Measurements from ENCODE around the gene DCXR.

Gene DCXR

GRCh38 chr17:81996232-81996756 is 41.2 kb downstream of the DCXR start:
- no peak for DNase-seq

GRCh38 chr17:81995463-81996231 is 41.9 kb downstream of the DCXR start:
- no peak for DNase-seq

DNA sequence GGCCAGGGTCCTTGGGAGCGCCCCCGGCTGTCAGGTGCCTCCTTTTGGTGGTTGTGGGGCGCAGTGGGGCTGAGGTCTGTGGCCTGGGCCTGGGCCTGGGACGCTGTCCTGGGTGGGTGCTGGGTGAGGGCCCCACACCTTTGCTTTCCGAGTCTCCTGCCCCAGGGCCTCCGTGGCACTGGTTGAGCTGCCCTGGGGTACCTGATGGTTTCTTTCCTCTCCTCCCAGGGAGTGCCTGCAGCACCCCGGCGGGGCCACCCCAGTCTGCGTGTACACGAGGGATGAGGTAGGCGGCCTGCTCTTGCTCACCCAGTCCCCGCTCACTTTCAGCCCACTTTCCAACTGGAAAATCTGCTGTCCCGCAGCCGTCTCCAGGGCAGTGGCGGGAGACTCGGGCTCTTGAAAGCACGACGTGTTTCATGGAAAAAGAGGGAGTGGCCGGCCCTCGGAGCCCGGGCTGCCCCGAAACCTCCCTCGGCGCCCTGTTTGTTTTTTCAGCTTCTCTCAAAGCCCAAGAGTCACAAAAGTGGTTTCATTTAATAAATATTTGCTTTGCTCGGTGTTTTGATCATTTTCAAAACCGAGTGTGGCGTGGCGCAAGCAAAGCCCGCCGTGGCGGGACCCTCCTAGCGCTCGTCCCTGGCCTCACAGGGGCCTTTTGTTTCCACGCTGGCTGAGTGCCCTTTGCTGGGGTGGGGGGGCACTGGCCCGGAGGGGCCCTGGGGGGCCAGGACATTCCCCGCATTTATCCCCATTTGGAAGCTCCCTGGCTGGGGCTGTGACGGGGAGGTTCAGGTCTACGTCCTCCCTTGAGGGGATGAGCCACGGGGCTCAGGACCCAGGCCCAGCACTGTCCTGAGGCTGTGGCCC is 42.7 kb downstream of the DCXR start:
- no peak for DNase-seq

- DNase-seq = no peak
These were observed 43.5 kb downstream of the DCXR start for GRCh38 chr17:81993729-81994592.

GRCh38 chr17:81992306-81993102 is 45.0 kb downstream of the DCXR start:
- DNase-seq = no peak

GRCh38 chr17:81991684-81992305 is 45.7 kb downstream of the DCXR start:
- no peak for DNase-seq

DNA sequence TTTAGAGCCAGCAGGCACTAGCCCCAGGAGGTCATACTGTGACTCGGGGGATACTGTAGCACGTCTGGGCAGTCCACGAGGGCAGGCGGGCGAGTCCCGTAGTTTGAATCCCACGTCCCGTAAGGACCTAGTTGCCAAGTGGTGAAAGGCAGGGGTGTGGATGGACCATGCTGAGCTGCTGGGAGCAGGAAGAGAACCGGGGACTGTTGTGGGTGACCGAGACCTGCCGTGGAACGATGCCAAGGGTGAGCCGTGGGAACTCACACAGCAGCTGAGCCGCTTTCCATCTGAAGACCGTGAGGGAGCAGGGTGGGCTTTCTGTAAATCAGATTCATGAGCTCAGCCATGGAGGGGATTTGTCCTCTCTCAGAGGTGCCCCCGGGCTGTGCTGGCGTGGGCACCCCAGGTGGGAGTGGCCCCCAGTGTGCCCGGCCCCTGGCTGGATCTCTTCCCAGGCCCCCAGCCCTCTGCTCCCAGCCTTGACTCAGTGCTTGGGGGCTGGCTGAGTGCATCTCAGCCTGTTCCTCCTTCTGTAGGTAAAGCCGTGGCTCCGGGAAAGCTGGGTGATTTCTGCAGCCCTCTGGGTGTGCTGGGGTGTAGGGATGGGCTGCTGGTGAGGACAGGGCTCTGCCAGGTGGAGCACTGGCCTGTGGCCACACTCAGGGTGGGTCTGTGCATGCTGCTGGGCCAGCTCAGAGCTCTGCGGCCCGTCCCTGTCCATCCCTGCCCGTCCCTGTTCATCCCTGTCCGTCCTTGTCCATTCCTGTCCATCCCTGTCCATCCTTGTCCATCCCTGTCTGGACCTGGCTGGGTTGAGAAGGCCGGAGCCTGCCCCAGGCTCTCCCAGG is 46.4 kb downstream of the DCXR start:
- no peak for DNase-seq

DNA sequence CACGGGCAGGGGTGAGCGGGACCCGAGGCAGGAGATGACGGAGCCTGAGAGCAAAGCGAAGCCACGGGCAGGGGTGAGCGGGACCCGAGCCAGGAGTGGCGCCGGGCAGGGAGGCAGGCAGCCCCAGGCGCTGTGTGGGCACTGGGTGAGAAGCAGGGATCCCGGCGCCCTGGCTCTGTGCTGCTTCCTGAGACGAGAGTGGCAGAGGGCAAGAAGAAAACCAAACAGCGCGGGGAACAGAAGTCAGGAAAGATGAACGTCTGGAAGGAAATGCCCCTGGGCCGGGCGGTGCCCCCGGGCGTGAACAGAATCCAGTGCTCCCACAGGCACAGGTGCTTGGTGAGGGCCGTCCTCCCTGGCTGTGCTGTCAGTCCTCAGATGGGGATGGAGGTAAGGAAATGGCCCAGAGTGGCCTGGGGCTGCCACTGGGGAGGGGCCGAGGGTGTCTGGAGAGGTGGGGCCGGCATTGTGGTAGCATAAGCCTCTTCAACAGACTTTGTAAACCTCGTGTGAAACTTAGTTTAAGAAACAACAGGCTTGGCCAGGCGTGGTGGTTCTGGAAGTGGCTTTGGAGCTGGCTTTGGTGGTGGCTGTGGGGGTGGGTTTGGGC is 50.2 kb downstream of the DCXR start:
- DNase-seq = no peak

GRCh38 chr17:81986606-81987005 is 50.9 kb downstream of the DCXR start:
- DNase-seq = no peak

Measured in T-helper 2 cell (primary cell).